Keratinocyte (primary cell): ENCODE measurements around the gene BICDL1. TPM values are rescaled to one million over a fixed set of nuclear protein-coding genes. Genes with fewer than 3 reads are reported as not detected.

Experiments
- DNase-seq: peaks from one replicate; pipeline ENCODE4 v3.0.0-alpha.2; 2011; ENCODE audit warnings: low read depth, missing footprints, low spot score
- FAIRE-seq: peaks from 2 replicates; lab custom pipeline; 2011; peaks lifted over from hg19 to GRCh38; lab: Jason Lieb, UNC
- H2AFZ ChIP-seq: 2 replicates; pipeline ENCODE4 v1.6.0; 2012; ENCODE audit warnings: low read length, control low read depth, inconsistent platforms; ENCODE audit not compliant: control insufficient read depth
- H3K27ac ChIP-seq: 2 replicates; pipeline ENCODE4 v1.5.1; 2011; ENCODE audit warnings: low read length; ENCODE audit not compliant: control insufficient read depth, insufficient read depth
- H3K27me3 ChIP-seq: 3 replicates; pipeline ENCODE4 v1.6.0; 2011; ENCODE audit warnings: low read length; ENCODE audit not compliant: control insufficient read depth, insufficient read depth; ENCODE audit errors: extremely low read depth
- H3K36me3 ChIP-seq, 2 experiments: 2 replicates in 1 of 2; 3 replicates in 1 of 2; pipeline ENCODE4 v1.5.1; 2011; ENCODE audit warnings: low read length in 2 of 2, mild to moderate bottlenecking in 1 of 2; ENCODE audit not compliant: control insufficient read depth in 2 of 2, insufficient read depth in 2 of 2; ENCODE audit errors: extremely low read depth in 1 of 2
- H3K4me1 ChIP-seq: 3 replicates; pipeline ENCODE4 v1.5.1; 2011; ENCODE audit warnings: low read length; ENCODE audit not compliant: control insufficient read depth, insufficient read depth; ENCODE audit errors: extremely low read depth
- H3K4me2 ChIP-seq: 3 replicates; pipeline ENCODE4 v1.6.0; 2011; ENCODE audit warnings: low read depth, low read length; ENCODE audit not compliant: control insufficient read depth, insufficient read depth; ENCODE audit errors: extremely low read depth
- H3K4me3 ChIP-seq, 3 experiments: fragments of 200-600 bp in 1 of 3; sonication (generic) in 1 of 3; 2 replicates in 2 of 3; 3 replicates in 1 of 3; pipeline ENCODE4 v1.5.1; 2011 to 2016; ENCODE audit warnings: low read length in 3 of 3, mild to moderate bottlenecking in 3 of 3, control low read depth in 2 of 3, inconsistent platforms in 1 of 3, low read depth in 1 of 3, mixed read lengths in 1 of 3, mixed run types in 1 of 3, moderate library complexity in 1 of 3; ENCODE audit not compliant: control insufficient read depth in 2 of 3, insufficient read depth in 2 of 3; ENCODE audit errors: extremely low read depth in 1 of 3
- H3K79me2 ChIP-seq: 2 replicates; pipeline ENCODE4 v1.6.0; 2012; ENCODE audit warnings: low read length; ENCODE audit not compliant: control insufficient read depth, insufficient read depth
- H3K9ac ChIP-seq: 3 replicates; pipeline ENCODE4 v1.6.0; 2011; ENCODE audit warnings: low read length; ENCODE audit not compliant: control insufficient read depth, insufficient read depth; ENCODE audit errors: extremely low read depth
- H3K9me1 ChIP-seq: 3 replicates; pipeline ENCODE4 v1.6.0; 2011; ENCODE audit warnings: low read length; ENCODE audit not compliant: control insufficient read depth, insufficient read depth; ENCODE audit errors: extremely low read depth
- H3K9me3 ChIP-seq: 2 replicates; pipeline ENCODE4 v1.5.1; 2012; ENCODE audit warnings: low read depth, low read length; ENCODE audit not compliant: control insufficient read depth
- H4K20me1 ChIP-seq: 3 replicates; pipeline ENCODE4 v1.6.0; 2011; ENCODE audit warnings: low read length; ENCODE audit not compliant: control insufficient read depth, insufficient read depth; ENCODE audit errors: extremely low read depth
- EZH2 ChIP-seq: IDR thresholded peaks from one replicate; pipeline ENCODE4 v1.6.1; 2012; ENCODE audit warnings: inconsistent platforms, mild to moderate bottlenecking, low read length, moderate library complexity
- dilution Hi-C: fragments of 300-500 bp; cut with MboI; formaldehyde crosslinking; loops from one replicate; pipeline ENCODE4 v1.7.0; 2020; ENCODE audit warnings: low sequenced_read_pairs; ENCODE audit not compliant: extremely low pct_ligation_motif_present
- polyA plus RNA-seq, 5 experiments: library from polyadenylated mRNA; depleted of rRNA in 3 of 5; stranded (reverse) in 3 of 5; stranded (forward) in 1 of 5; unstranded in 1 of 5; fragments of >200 nt; gene quantifications; 1 replicate in 1 of 5; 2 replicates in 3 of 5; 3 replicates in 1 of 5; pipeline versions ENCODE4 v1.2.1 to v1.2.3, GENCODE V29; 2011 to 2012; ENCODE audit warnings: missing spikeins in 2 of 5, low read depth in 1 of 5, low replicate concordance in 1 of 5
- TF ChIP-seq, protein P1 (sequence below), 3 experiments: IDR thresholded peaks in 1 of 3; conservative IDR thresholded peaks in 1 of 3; optimal IDR thresholded peaks in 1 of 3; 2 replicates in 2 of 3; 3 replicates in 1 of 3; pipeline versions ENCODE3 to v1.5.1; 2011; ENCODE audit warnings: low read length in 3 of 3, mild to moderate bottlenecking in 3 of 3, moderate library complexity in 2 of 3, control low read depth in 1 of 3, inconsistent platforms in 1 of 3; ENCODE audit not compliant: insufficient read depth in 2 of 3; ENCODE audit errors: extremely low read depth in 1 of 3

Gene BICDL1
- polyA plus RNA-seq, 1 donor (not counting 4 experiments of a cell fraction or from before 2014, with no cell fraction given) = 6.4 TPM

- no peak overlapping the region for H3K9ac ChIP-seq
- H3K9me3 ChIP-seq = no peaks in the 10 kb centered on the region
- no peaks in the 10 kb centered on the region for H3K4me1 ChIP-seq
- H3K4me3 ChIP-seq = no peak overlapping the region
- FAIRE-seq = no peak
- no peaks in the 10 kb centered on the region for H3K79me2 ChIP-seq
- no peak for TF ChIP-seq EZH2
- TF ChIP-seq, protein P1, sequence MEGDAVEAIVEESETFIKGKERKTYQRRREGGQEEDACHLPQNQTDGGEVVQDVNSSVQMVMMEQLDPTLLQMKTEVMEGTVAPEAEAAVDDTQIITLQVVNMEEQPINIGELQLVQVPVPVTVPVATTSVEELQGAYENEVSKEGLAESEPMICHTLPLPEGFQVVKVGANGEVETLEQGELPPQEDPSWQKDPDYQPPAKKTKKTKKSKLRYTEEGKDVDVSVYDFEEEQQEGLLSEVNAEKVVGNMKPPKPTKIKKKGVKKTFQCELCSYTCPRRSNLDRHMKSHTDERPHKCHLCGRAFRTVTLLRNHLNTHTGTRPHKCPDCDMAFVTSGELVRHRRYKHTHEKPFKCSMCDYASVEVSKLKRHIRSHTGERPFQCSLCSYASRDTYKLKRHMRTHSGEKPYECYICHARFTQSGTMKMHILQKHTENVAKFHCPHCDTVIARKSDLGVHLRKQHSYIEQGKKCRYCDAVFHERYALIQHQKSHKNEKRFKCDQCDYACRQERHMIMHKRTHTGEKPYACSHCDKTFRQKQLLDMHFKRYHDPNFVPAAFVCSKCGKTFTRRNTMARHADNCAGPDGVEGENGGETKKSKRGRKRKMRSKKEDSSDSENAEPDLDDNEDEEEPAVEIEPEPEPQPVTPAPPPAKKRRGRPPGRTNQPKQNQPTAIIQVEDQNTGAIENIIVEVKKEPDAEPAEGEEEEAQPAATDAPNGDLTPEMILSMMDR (optimal IDR thresholded peaks at IDR 0.05 in 1 of 3, IDR thresholded peaks at IDR 0.05 in 1 of 3, conservative IDR thresholded peaks at IDR 0.05 in 1 of 3; ENCODE audit: extremely low read depth in 1 of 3, insufficient read depth in 2 of 3, low read length in 3 of 3) = no peak
- no peaks in the 10 kb centered on the region for H3K27me3 ChIP-seq
- dilution Hi-C loops = no loop called here
- H2AFZ ChIP-seq = no peak overlapping the region
- no peaks in the 10 kb centered on the region for H3K36me3 ChIP-seq
- DNase-seq = no peak
- no peaks in the 10 kb centered on the region for H4K20me1 ChIP-seq
- H3K27ac ChIP-seq = no peak overlapping the region
- no peak overlapping the region for H3K4me2 ChIP-seq
- no peaks in the 10 kb centered on the region for H3K9me1 ChIP-seq
These were observed 7.4 kb downstream of the BICDL1 start for GRCh38 chr12:119996417-119996816.

- H3K9me1 ChIP-seq = no peaks in the 10 kb centered on the region
- H3K36me3 ChIP-seq = no peaks in the 10 kb centered on the region
- DNase-seq (no peak), FAIRE-seq (no peak)
- no peaks in the 10 kb centered on the region for H3K9me3 ChIP-seq
- H3K4me3 ChIP-seq = no peak overlapping the region
- no peak overlapping the region for H3K9ac ChIP-seq
- H3K4me1 ChIP-seq = no peaks in the 10 kb centered on the region
- no peaks in the 10 kb centered on the region for H4K20me1 ChIP-seq
- H3K79me2 ChIP-seq = no peaks in the 10 kb centered on the region
- H3K4me2 ChIP-seq = no peak overlapping the region
- dilution Hi-C loops = no loop called here
- no peaks in the 10 kb centered on the region for H3K27me3 ChIP-seq
- H3K27ac ChIP-seq = no peak overlapping the region
- H2AFZ ChIP-seq = no peak overlapping the region
- TF ChIP-seq, protein P1 (optimal IDR thresholded peaks at IDR 0.05 in 1 of 3, IDR thresholded peaks at IDR 0.05 in 1 of 3, conservative IDR thresholded peaks at IDR 0.05 in 1 of 3; ENCODE audit: extremely low read depth in 1 of 3, insufficient read depth in 2 of 3, low read length in 3 of 3) = no peak
- TF ChIP-seq EZH2 = no peak
These were observed 9.6 kb downstream of the BICDL1 start for GRCh38 chr12:119998471-119999245.
